Left lung (tissue), 10 donors: ENCODE results near the gene GTPBP2. TPM values are rescaled to one million over a fixed set of nuclear protein-coding genes. Genes with fewer than 3 reads are reported as not detected.

Experiments used
- ATAC-seq: fragments of 200-7000 bp; cut with Tn5 transposase; one replicate; pipeline ENCODE4 v1.9.1; 2020; ENCODE audit warnings: moderate library complexity
- DNase-seq, 4 donors: peaks; one replicate each; pipeline ENCODE4 v3.0.0-alpha.2; 2013 to 2020
- H3K27ac ChIP-seq, 2 donors: fragments of 200-600 bp; sonication (generic) in 1 of 2; one replicate each; pipeline versions ENCODE4 v1.5.0 to v1.8.0; 2020 to 2021
- H3K27me3 ChIP-seq, 2 donors: fragments of 200-600 bp; sonication (generic) in 1 of 2; one replicate each; pipeline versions ENCODE4 v1.5.0 to v1.8.0; 2020 to 2021
- H3K36me3 ChIP-seq, 2 donors: fragments of 200-600 bp; sonication (generic) in 1 of 2; one replicate each; pipeline versions ENCODE4 v1.5.0 to v1.8.0; 2020 to 2021
- H3K4me1 ChIP-seq, 2 donors: fragments of 200-600 bp; one replicate each; pipeline ENCODE4 v1.8.0; 2021
- H3K4me3 ChIP-seq, 2 donors: fragments of 200-600 bp; sonication (generic) in 1 of 2; one replicate each; pipeline versions ENCODE4 v1.5.0 to v1.8.0; 2020 to 2021; ENCODE audit warnings: mild to moderate bottlenecking in 1 of 2
- H3K9me3 ChIP-seq, 2 donors: fragments of 200-600 bp; sonication (generic) in 1 of 2; one replicate each; pipeline versions ENCODE4 v1.5.0 to v1.8.0; 2020 to 2021
- intact Hi-C, 2 donors: fragments of 100-400 bp; cut with DNase I; formaldehyde crosslinking; loops; one replicate each; pipeline versions ENCODE4 v1.11.2 to v1.14.2; 2022
- polyA plus RNA-seq, 6 donors: library from polyadenylated mRNA; unstranded; fragments of 120-200 nt; gene quantifications; one replicate each; pipeline ENCODE4 v1.2.1, GENCODE V29; 2013; ENCODE audit not compliant: insufficient read length in 6 of 6
- total RNA-seq, 2 donors: library from RNA; stranded (reverse); fragmentation: NEBNext Ultra II Directional; extraction: Animal tissue kit (Norgen Biotek cat#: 25700); gene quantifications; one replicate each; pipeline ENCODE4 v1.2.1, GENCODE V29; 2021
- TF ChIP-seq, protein P1 (sequence below), 2 donors: fragments of 200-600 bp; sonication (generic) in 1 of 2; IDR thresholded peaks; one replicate each; pipeline versions ENCODE4 v1.5.0 to v1.8.0; 2021; ENCODE audit warnings: antibody characterized with exemption in 2 of 2
- donor health status: DM: no; HTN: yes; CAD: no.
- donor health status: DM: no; HTN: no; CAD: no.

GTPBP2 gene
- total and polyA plus RNA-seq, 8 donors = 58.6 to 74.8 (median 70.7) TPM

DNA sequence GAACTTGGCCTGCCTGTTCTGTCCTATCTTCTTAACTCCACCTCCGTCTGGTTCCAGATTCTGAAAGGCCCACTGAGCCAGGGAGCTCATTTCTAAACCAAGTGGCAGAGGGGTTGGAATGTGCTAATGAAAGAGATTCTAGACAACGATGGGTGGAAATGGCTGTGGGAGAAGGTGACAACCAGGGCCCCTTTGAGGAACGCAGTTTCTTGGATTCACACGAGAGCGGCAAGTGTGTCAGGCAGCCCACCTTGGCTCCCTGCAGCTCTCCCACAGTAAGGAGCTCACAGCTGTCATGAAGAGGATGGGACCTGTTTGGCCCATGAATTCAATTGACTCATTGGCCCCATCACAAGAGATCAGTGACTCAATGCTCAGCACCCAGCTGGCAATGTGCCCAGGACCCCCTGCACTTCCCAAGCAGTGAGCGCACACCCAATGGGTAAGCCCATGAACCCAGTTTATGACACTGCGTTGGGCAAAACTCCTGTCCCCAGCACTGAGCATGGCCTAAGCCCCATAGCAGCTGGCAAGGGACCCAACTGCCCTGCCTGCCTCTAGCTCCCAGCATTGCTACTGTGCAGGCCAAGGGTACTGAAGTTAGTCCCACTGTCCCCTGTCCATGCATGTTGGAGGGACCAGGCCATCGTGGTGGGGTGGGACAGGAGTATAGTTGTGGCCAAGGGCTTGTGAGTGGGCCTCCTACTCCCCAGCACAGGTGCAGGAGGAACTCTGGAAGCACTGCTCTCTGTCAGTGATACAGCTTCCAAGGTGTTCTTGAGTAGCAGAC is 42.1 kb upstream of the GTPBP2 start:
- Histone ChIP-seq H3K27me3 (no peaks in the 10 kb centered on the region), H3K27ac (peak overlapping the region in 1 of 2 donors; percentile 48), H3K9me3 (no peaks in the 10 kb centered on the region), H3K4me3 (no peak overlapping the region), H3K36me3 (peaks cover 0 to 59% of the 10 kb centered on the region in 2 donors), H3K4me1 (peaks cover 27 to 38% of the 10 kb centered on the region in 2 donors)
- intact Hi-C loops = no loop called here
- DNase-seq = no peak
- TF ChIP-seq, protein P1, sequence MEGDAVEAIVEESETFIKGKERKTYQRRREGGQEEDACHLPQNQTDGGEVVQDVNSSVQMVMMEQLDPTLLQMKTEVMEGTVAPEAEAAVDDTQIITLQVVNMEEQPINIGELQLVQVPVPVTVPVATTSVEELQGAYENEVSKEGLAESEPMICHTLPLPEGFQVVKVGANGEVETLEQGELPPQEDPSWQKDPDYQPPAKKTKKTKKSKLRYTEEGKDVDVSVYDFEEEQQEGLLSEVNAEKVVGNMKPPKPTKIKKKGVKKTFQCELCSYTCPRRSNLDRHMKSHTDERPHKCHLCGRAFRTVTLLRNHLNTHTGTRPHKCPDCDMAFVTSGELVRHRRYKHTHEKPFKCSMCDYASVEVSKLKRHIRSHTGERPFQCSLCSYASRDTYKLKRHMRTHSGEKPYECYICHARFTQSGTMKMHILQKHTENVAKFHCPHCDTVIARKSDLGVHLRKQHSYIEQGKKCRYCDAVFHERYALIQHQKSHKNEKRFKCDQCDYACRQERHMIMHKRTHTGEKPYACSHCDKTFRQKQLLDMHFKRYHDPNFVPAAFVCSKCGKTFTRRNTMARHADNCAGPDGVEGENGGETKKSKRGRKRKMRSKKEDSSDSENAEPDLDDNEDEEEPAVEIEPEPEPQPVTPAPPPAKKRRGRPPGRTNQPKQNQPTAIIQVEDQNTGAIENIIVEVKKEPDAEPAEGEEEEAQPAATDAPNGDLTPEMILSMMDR (IDR thresholded peaks at IDR 0.05) = no peak
- ATAC-seq = no peak

DNA sequence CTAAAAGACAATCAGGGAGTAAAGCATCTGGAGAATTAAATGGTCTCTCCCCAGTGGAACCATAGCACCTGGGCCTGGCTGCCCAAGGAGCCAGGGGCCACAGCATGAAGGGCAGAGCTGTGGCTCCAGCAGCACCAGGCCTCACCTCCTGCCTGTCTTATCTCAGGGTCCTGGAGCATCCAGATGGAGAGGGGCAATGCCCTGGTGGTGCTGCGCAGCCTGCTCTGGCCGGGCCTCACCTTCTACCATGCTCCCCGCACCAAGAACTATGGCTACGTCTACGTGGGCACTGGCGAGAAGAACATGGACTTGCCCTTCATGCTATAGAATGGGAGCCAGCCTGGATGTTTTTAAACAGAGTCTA is 41.5 kb upstream of the GTPBP2 start:
- H3K27me3 ChIP-seq = no peaks in the 10 kb centered on the region
- no peak for DNase-seq
- intact Hi-C loops = no loop called here
- ATAC-seq = no peak
- peaks cover 0 to 53% of the 10 kb centered on the region in 2 donors for H3K36me3 ChIP-seq
- H3K4me3 ChIP-seq = no peak overlapping the region
- peaks cover 27 to 38% of the 10 kb centered on the region in 2 donors for H3K4me1 ChIP-seq
- peak overlapping the region in 1 of 2 donors; percentile 63 for H3K27ac ChIP-seq
- TF ChIP-seq, protein P1 (IDR thresholded peaks at IDR 0.05) = no peak
- no peaks in the 10 kb centered on the region for H3K9me3 ChIP-seq

DNA sequence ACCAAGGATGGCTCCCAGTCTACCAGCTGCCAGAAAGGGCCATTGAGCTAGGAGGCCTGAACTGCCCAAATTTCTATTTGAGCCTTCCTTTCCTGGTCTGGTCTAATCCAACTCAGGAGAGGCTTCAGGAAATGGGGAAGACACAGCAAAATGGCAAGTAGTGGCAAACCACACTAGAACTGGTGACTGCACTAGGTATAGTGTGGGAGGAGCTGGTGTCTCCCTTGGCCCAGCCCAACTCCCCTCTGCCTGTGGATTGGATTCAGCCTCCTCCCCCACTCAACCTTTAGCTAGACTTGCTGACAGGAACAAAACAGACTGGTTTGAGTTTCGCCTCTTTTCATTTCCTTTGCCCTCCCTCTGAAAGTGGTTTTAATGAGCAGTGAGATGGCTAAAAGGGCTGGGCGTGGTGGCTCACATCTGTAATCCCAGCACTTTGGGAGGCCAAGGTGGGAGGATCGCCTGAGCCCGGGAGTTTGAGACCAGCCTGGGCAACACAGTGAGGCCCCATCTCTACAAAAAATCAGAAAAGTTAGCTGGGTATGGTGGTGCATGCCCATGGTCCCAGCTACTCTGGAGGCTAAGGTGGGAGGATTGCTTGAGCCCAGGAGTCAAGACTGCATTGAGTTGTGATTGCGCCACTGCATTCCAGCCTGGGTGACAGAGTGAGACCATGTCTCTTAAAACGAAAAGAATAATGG is 41.0 kb upstream of the GTPBP2 start:
- Histone ChIP-seq H3K9me3 (no peaks in the 10 kb centered on the region), H3K4me1 (peaks cover 27 to 38% of the 10 kb centered on the region in 2 donors), H3K36me3 (peaks cover 0 to 48% of the 10 kb centered on the region in 2 donors), H3K4me3 (no peak overlapping the region), H3K27ac (peak overlapping the region; percentile 23 to 63), H3K27me3 (no peaks in the 10 kb centered on the region)
- ATAC-seq (peak; percentile 4), DNase-seq (peak in 1 of 4 donors; percentile 40)
- intact Hi-C loops = loop anchor here in 1 of 2 donors (5.0 kb wide), 2 partner anchors 102 to 407 kb away; partner anchors contain the start of gene VEGFA
- TF ChIP-seq, protein P1 (IDR thresholded peaks at IDR 0.05) = no peak

DNA sequence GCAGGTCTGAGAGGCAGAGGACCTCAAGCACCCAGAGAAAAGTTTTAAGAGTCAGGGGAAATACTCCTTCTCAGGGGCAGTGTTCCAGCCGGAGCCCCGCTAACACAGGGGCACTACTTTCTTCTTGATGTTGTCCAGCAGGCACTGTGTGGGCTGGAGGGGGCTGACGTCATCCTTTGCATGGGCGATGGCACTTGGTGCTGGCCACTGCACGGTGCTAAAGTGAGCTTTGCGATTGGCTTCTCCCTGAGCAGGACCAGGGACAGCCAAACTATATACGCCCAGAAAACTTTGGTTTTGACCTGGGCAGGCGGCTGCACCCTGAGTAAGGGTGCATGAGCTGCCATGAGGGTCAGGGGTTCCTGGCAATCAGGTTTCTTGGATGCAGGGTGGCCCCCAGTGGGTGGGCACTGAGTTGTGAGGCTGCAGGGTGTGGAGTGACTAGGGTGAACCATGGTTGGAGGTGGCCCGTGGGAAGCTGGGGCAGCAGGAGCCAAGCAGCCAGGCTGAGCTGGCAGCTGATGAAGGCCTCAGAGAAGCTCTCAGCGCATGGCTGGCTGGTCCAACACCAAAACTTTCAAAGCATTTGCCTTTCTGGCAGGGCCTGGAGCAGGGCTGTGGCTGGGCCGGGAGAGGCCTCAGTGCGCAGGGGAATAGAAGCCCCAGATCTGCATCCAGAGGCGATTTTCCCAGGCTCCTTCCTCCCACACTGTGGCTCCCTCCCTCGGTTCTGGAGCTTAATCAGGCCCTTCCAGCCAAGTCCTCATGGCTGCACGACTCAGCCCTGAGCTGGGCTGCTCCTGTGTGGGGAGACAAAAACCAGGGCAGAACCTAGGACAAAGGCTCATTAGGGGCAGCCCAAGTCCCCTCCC is 40.2 kb upstream of the GTPBP2 start:
- H3K27me3 ChIP-seq = no peaks in the 10 kb centered on the region
- ATAC-seq (peak; percentile 27), DNase-seq (peak in 1 of 4 donors; percentile 51)
- TF ChIP-seq, protein P1 (IDR thresholded peaks at IDR 0.05) = no peak
- peaks cover 27 to 38% of the 10 kb centered on the region in 2 donors for H3K4me1 ChIP-seq
- no peaks in the 10 kb centered on the region for H3K9me3 ChIP-seq
- intact Hi-C loops = loop anchor here in 1 of 2 donors (5.0 kb wide), 2 partner anchors 103 to 408 kb away; partner anchors contain the start of gene VEGFA
- H3K36me3 ChIP-seq = peaks cover 0 to 40% of the 10 kb centered on the region in 2 donors
- H3K27ac ChIP-seq = peak overlapping the region; percentile 23 to 63
- H3K4me3 ChIP-seq = no peak overlapping the region
